Measurements from ENCODE around the gene AICDA. TPM values are rescaled to one million over a fixed set of nuclear protein-coding genes. Genes with fewer than 3 reads are reported as not detected.
A peak's percentile ranks its signal among the peaks of the same experiment; 100 is the strongest.

Gene AICDA
- not detected in 3 replicates for total RNA-seq
- long read RNA-seq = 0 reads

DNA sequence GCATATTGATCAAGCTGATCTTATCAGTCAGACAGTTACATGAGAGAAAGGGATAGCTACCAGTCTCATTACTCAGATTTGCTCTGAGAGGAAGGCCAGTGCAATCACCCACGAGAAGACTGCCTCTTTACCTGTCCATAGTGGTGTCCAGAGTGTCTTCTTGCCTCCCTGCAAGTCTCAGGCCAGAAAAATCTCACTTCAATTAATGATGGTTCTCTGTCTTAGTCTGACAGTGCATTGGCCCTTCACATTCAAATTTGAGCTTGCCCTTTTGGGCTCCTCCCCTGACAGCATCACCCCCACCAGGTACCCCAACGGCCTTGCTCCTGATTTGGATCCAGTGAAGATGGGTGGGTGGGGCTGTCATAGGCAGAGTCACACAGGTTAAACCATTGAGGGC is at the start of gene AICDA:
TSS of gene AICDA (minus strand) at position 231 of the 400 bp plus-strand sequence. CDS start at position 139, 92 bp downstream.
- TF ChIP-seq, protein P1, sequence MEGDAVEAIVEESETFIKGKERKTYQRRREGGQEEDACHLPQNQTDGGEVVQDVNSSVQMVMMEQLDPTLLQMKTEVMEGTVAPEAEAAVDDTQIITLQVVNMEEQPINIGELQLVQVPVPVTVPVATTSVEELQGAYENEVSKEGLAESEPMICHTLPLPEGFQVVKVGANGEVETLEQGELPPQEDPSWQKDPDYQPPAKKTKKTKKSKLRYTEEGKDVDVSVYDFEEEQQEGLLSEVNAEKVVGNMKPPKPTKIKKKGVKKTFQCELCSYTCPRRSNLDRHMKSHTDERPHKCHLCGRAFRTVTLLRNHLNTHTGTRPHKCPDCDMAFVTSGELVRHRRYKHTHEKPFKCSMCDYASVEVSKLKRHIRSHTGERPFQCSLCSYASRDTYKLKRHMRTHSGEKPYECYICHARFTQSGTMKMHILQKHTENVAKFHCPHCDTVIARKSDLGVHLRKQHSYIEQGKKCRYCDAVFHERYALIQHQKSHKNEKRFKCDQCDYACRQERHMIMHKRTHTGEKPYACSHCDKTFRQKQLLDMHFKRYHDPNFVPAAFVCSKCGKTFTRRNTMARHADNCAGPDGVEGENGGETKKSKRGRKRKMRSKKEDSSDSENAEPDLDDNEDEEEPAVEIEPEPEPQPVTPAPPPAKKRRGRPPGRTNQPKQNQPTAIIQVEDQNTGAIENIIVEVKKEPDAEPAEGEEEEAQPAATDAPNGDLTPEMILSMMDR (IDR thresholded peaks at IDR 0.05) = no peak
- Mint-ChIP-seq H3K36me3 (ENCODE audit: low read depth) (no peaks in the 10 kb centered on the region), H3K4me1 (ENCODE audit: low read depth) (peaks cover 32% of the 10 kb centered on the region), H3K9me3 (ENCODE audit: low read depth) (no peaks in the 10 kb centered on the region), H3K4me3 (ENCODE audit: unreplicated experiment) (no peak within 1 kb of the TSS), H3K27me3 (ENCODE audit: low read depth) (peaks cover under 1% of the 10 kb centered on the region), H3K27ac (ENCODE audit: unreplicated experiment) (no peak within 1 kb of the TSS)
- DNase-seq (ENCODE audit: low spot score) = no peak

DNA sequence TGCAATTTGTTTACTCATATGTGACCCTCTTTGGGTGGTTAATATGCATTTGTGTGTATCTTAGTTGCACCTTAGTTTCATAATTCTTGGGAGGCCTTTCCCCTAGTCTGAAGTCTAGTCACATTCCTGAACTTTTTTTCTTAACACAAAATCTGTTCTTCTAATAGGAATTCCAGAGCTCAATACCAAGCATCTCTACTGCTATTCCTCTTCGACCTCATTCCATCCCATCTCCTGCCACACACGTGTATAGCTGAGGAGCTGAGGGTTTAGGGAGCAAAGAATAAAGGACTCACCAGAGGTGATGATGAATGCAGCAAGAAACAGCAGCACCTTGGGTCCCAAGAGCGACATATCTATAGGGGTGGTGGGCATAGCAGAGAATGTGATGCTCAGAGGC is 49.1 kb upstream of the AICDA start:
- no peak for DNase-seq (ENCODE audit: low spot score)

DNA sequence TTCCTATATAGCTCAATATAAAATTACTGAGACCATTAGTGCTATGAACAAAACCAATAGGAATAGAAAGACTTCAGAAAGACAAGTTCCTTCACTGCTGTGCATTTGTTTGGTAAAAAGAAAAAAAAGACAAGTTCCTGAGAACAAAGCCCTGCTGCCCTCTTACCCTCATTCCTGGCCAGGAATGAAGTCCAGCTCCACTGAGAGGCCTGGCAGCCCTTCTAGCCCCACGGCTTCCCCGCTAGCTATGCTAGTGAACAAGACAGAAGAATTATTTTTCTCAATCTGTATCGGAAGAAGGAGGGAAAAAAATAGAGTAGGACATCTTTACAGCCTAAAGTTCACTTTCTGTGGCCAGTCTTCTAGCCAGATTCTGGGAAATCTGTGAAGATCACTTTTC is 48.4 kb upstream of the AICDA start:
- H3K27ac Mint-ChIP-seq (ENCODE audit: unreplicated experiment) = peak overlapping the region; percentile 41
- TF ChIP-seq, protein P1 (IDR thresholded peaks at IDR 0.05) = no peak
- H3K36me3 Mint-ChIP-seq (ENCODE audit: low read depth) = peaks cover 2% of the 10 kb centered on the region
- no peak for DNase-seq (ENCODE audit: low spot score)
- H3K27me3 Mint-ChIP-seq (ENCODE audit: low read depth) = peaks cover 2% of the 10 kb centered on the region
- H3K4me3 Mint-ChIP-seq (ENCODE audit: unreplicated experiment) = peak overlapping the region; percentile 35
- no peaks in the 10 kb centered on the region for H3K9me3 Mint-ChIP-seq (ENCODE audit: low read depth)
- H3K4me1 Mint-ChIP-seq (ENCODE audit: low read depth) = peaks cover 23% of the 10 kb centered on the region

More for the DNA sequence above, 49.1 kb upstream of the AICDA start:
- TF ChIP-seq, protein P1 (IDR thresholded peaks at IDR 0.05) = no peak
- no peaks in the 10 kb centered on the region for H3K9me3 Mint-ChIP-seq (ENCODE audit: low read depth)
- H3K27ac Mint-ChIP-seq (ENCODE audit: unreplicated experiment) = no peak overlapping the region
- H3K4me1 Mint-ChIP-seq (ENCODE audit: low read depth) = peaks cover 23% of the 10 kb centered on the region
- H3K4me3 Mint-ChIP-seq (ENCODE audit: unreplicated experiment) = no peak overlapping the region
- H3K36me3 Mint-ChIP-seq (ENCODE audit: low read depth) = peaks cover 2% of the 10 kb centered on the region
- peaks cover 2% of the 10 kb centered on the region for H3K27me3 Mint-ChIP-seq (ENCODE audit: low read depth)

DNA sequence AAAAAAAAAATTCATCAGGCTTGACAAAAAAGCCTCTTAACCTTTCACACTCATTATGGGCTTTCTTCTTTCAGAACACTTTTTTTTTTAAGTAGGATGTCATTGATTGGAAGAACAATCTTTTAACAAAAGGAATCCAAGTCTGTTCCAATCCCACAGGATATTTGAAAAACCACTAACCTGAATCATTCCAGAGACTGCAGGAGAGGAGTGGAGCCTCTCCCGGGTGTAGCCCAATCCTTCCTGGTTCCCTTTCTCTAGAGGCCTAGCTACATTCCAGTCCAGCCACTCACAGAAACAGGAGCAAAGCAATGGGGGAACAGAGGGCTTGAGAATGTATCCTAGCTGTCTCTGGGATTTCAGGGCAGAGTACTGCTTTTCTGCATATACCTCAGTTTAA is 45.7 kb upstream of the AICDA start:
- H3K4me3 Mint-ChIP-seq (ENCODE audit: unreplicated experiment) = peak overlapping the region; percentile 41
- H3K9me3 Mint-ChIP-seq (ENCODE audit: low read depth) = no peaks in the 10 kb centered on the region
- no peak for DNase-seq (ENCODE audit: low spot score)
- peaks cover 4% of the 10 kb centered on the region for H3K27me3 Mint-ChIP-seq (ENCODE audit: low read depth)
- peak overlapping the region; percentile 91 for H3K27ac Mint-ChIP-seq (ENCODE audit: unreplicated experiment)
- peaks cover 5% of the 10 kb centered on the region for H3K36me3 Mint-ChIP-seq (ENCODE audit: low read depth)
- peaks cover 9% of the 10 kb centered on the region for H3K4me1 Mint-ChIP-seq (ENCODE audit: low read depth)
- TF ChIP-seq, protein P1 (IDR thresholded peaks at IDR 0.05) = no peak

DNA sequence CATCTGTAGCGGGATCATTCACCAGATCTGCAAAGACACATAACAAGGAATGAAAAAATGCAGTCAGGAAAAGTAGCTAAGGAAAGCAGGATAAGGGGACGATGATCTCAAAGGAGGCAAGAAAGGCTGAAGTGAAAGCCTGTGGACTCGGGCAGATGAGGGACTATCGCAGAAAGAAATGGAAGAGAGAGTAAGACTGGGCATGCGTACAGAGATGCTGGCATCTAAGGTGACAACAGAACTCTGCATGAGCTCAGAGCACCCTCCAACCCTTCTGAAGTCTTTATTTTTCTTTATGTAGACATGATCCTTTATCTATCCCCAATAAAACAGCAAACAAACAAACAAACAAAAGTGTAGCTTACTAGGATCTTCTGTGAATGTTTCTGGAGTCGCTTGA is 42.8 kb upstream of the AICDA start:
- no peaks in the 10 kb centered on the region for H3K9me3 Mint-ChIP-seq (ENCODE audit: low read depth)
- H3K27ac Mint-ChIP-seq (ENCODE audit: unreplicated experiment) = no peak overlapping the region
- DNase-seq (ENCODE audit: low spot score) = no peak

More for the DNA sequence above, 42.8 kb upstream of the AICDA start:
- peaks cover 9% of the 10 kb centered on the region for H3K4me1 Mint-ChIP-seq (ENCODE audit: low read depth)
- peaks cover 6% of the 10 kb centered on the region for H3K36me3 Mint-ChIP-seq (ENCODE audit: low read depth)
- H3K4me3 Mint-ChIP-seq (ENCODE audit: unreplicated experiment) = no peak overlapping the region
- TF ChIP-seq, protein P1 (IDR thresholded peaks at IDR 0.05) = no peak
- H3K27me3 Mint-ChIP-seq (ENCODE audit: low read depth) = peaks cover 5% of the 10 kb centered on the region
